NOMO-1 treated with DMSO at 0.1 percent for 48 hours (cell line): ENCODE data around the gene C8B.

Experiments
- DNase-seq: peaks from one replicate; lab custom pipeline; 2025; ENCODE audit not compliant: unreplicated experiment; lab: John Stamatoyannopoulos, UW

Gene C8B

GRCh38 chr1:56972976-56973375 lies 7.2 kb upstream of the C8B start:
- DNase-seq = no peak

GRCh38 chr1:56970280-56970679 lies 4.5 kb upstream of the C8B start:
- DNase-seq = no peak

- no peak for DNase-seq
These were observed 3.2 kb upstream of the C8B start for GRCh38 chr1:56968878-56969495.

GRCh38 chr1:56967900-56968832 lies 2.4 kb upstream of the C8B start:
- no peak for DNase-seq

GRCh38 chr1:56967355-56967754 lies 1.5 kb upstream of the C8B start:
- no peak for DNase-seq

- DNase-seq = no peak
These were observed 834 bp upstream of the C8B start for GRCh38 chr1:56966698-56966999.

GRCh38 chr1:56965191-56965590 lies 624 bp downstream of the C8B start:
- DNase-seq = no peak

- no peak for DNase-seq
These were observed 1.3 kb downstream of the C8B start for GRCh38 chr1:56964349-56965017.

GRCh38 chr1:56963667-56964066 lies 2.1 kb downstream of the C8B start:
- DNase-seq = peak; percentile 14

- no peak for DNase-seq
These were observed 4.4 kb downstream of the C8B start for GRCh38 chr1:56961426-56961825.

- no peak for DNase-seq
These were observed 7.3 kb downstream of the C8B start for GRCh38 chr1:56958526-56958925.

GRCh38 chr1:56957931-56958330 lies 7.9 kb downstream of the C8B start:
- no peak for DNase-seq

GRCh38 chr1:56954664-56955063 lies 11.2 kb downstream of the C8B start:
- no peak for DNase-seq

- DNase-seq = no peak
These were observed 12.4 kb downstream of the C8B start for GRCh38 chr1:56953386-56953785.

GRCh38 chr1:56952501-56952900 lies 13.3 kb downstream of the C8B start:
- DNase-seq = no peak

GRCh38 chr1:56948403-56949023 lies 17.3 kb downstream of the C8B start:
- DNase-seq = peak; percentile 52

GRCh38 chr1:56940039-56940438 lies 25.8 kb downstream of the C8B start:
- no peak for DNase-seq

- no peak for DNase-seq
These were observed 26.6 kb downstream of the C8B start for GRCh38 chr1:56939209-56939608.

GRCh38 chr1:56938646-56939045 lies 27.2 kb downstream of the C8B start:
- no peak for DNase-seq

GRCh38 chr1:56934430-56935060 lies 31.3 kb downstream of the C8B start:
- no peak for DNase-seq

GRCh38 chr1:56933606-56934005 lies 32.2 kb downstream of the C8B start:
- DNase-seq = no peak
